OCI-LY1 (cell line): ENCODE results near the gene TREH.

ENCODE experiments used
- CTCF ChIP-seq: fragments of 200-600 bp; sonication (generic), shearing (Covaris generic); IDR thresholded peaks from 2 replicates; pipeline ENCODE4 v1.5.1; 2017; ENCODE audit warnings: mild to moderate bottlenecking, antibody characterized with exemption, low read length, moderate library complexity, mixed read lengths
- EZH2 ChIP-seq: fragments of 200-600 bp; sonication (generic), shearing (Covaris generic); IDR thresholded peaks from 2 replicates; pipeline ENCODE4 v1.8.0; 2017; ENCODE audit warnings: borderline replicate concordance, mixed run types, mild to moderate bottlenecking, antibody characterized with exemption, low read length, moderate library complexity, mixed read lengths

GRCh38 chr11:118658429-118659313 is 20.8 kb downstream of the TREH start:
- TF ChIP-seq CTCF (no peak), EZH2 (no peak)
